SW480 (cell line): Measurements from ENCODE around the gene GPC1.

Experiments
- DNase-seq: peaks from one replicate; pipeline ENCODE4 v3.0.0-alpha.2; 2016; ENCODE audit warnings: low spot score

GPC1 gene

DNA sequence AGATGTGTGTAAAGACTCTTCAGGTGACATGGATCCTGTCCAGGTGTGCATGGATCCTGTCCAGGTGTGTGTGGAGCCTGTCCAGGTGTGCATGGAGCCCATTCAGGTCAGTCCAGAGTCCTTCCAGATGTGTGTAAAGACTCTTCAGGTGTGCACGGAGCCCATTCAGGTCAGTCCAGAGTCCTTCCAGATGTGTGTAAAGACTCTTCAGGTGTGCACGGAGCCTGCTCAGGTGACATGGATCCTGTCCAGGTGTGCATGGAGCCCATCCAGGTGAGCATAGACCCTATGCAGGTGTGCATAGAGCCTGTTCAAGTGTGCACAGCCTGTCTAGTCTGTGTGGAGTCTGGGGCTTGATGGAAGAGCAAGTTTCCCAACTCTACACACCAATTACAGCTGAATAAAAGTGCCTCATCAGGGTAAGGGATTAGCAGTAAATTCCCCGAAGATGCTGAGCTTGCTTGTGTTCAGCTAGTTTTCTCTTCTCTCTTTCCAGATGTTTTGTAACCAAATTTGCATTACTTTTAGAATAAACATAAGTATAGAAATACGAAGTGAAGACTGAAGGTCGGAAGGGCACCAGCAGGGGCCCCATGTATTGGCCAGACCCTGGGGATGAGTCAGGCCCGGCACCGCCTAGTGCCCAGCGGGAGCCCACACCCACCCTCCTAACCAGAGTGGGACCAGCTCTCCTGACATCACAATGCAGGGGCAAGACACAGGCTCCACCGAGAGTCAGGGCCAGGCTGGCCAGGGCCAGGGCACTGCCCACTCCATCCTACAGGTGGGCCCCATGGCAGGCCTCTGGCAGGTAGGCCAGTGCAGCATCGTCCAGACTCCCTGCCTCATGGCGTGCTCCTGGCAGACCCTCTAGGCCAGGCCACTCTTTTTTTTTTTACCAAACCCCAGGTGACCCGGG, 38.6 kb upstream of the GPC1 start:
- DNase-seq = no peak

DNA sequence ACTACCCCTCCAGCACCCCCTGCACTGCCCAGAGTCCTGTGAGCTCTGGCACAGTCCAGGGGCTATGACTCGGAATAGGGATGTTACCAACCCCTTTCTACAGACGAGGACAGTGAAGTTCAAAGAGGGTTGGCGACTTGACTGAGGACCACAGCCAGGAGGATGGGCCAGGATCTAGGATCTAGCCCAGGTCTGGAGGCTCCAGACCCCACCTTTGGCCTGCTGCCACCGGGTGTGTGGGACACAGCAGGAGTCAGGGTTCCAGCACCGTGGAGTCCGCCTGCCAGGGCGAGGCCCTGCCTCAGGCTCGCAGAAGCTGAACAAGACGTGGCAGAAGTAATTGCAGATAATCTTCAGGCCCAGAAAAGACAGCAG, 37.9 kb upstream of the GPC1 start:
- no peak for DNase-seq

DNA sequence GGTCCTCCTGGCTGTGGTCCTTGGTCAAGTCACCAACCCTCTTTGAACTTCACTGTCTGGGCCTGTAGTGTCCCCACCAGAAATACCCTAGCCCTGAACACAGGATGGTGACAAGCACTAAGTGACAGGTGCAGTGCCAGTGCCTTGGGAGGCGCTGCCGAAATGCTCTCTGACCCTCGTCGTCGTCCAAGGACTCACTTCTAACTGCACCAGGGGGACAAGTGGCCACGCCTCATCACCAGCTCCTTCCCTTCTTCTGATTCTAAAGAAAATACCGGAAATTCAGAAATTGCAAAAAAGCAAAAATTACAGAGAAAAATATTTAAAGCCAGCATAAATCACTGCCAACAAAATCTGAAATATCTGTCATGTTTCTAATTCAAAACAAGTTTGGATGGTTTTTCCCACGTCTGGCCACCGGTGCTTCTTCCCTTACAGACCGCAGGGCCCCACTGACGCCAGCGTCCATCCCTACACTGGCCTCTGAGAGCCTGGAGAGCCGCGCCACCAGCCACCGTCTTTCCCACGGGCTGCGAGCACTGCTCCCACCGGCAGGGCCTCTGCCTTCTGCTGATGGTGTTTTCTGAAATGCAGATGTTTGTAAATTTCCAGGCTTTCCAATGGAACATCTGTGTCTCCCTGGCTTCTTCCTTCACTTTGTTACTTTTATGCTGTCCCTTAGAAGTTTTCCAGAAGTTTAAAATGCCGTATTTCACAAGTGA, 37.4 kb upstream of the GPC1 start:
- no peak for DNase-seq

DNA sequence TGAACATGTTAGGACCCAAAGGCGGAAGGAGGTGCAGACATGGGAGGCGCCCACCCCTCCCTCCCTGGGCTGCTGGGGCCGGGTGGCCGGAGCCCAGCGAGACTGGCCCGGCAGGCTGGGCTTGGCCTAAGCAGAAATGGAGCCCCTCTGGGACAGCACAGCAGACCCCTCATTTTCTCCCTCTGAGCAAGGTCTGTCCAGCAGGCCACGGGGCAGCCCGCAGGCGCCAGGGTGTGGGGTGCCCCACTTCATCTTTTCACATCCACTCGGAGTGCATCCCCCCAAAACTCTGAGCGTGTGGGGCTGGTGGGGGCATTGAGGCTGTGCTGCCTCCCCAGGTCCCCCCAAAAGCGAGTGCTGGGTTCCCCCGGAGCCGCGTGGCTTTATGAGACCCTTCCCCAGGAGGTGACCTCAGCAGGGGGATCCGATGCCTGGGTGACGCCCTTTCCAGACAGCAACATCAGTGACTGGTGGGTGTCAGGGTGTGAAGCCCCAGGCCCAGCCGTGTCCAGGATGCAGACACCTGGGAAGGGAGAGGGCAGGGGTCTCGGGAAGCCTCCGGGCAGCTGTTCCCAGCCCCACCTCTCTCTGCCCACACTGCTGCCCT, 36.7 kb upstream of the GPC1 start:
- DNase-seq = no peak

DNA sequence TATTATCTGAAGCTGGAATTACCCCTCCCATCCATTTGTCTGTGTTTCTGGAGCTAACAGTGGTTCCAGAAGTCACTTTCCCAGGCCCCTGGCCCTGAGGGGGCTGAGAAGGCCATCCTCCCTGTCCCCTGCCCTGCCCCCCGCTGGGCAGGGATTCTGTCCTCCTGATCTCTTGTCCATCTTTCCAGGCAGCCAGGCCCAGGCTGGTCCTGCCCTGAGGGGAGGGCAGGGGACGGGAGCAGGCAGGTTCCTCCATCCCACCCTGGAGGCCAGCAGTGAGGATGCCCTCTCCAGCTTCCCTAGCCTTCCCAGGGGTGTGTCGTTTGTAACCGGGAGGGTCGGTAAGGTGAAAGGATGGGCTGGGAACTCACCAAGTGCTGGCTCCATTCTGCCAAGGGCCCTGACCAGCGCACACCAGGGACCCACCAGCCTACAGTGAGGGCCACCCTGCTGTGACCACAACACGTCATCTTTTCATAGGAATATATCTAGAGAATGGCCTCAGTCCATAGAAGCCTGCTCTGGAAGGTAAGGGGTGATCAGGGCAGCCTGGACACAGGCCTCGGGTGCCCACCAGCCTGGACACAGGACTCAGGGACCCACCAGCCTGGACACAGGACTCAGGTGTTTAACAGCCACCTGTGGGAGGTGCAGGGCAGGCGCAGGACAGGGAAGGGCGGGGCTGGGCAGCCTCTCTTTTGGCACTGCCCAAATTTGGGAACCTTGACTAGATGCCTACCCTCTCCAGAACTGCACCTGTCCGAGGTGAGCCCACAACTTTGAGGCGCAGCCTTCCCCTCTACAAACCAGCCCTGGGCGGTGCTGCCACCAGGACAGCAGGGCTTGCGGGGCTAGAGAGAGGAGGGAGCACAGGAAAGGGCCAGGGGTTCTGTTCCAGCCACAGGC, 35.8 kb upstream of the GPC1 start:
- no peak for DNase-seq

DNA sequence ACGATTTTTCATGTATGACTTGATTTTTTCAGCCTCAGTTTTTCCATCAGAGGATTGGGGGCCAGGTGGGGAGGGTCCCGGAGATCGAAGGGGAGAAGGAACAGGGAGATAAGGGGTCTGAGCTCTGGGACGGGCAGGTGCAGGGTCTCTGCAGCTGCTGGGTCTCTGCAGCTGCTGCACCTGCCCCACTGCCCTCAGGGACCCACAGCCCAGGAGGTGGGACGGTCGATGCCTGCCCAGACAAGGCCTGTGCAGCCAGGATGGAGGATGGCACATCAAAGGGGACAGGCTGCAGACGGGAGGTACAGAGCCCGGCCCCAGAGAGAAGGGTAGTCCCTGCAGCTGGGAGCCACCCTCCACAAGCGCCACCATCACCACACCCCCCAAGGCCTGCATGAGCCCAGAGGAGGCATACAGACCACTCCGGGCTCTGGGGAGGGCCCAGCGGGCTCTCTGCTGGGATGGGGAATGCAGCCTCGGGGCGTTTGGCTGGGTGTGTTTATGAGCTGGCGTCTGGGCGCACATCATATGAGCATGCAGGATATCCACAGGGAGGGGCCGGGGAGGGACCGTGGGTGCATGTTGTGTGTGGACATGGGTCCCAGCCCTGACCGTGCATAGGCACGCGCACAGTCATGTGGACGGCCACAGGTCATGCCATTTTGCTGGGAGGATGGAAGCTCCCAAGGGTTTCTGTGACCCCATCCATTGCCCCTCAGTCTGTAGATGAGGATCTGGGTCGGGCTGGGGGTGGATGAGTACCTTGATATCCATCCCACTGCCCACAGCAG, 34.9 kb upstream of the GPC1 start:
- DNase-seq = no peak

DNA sequence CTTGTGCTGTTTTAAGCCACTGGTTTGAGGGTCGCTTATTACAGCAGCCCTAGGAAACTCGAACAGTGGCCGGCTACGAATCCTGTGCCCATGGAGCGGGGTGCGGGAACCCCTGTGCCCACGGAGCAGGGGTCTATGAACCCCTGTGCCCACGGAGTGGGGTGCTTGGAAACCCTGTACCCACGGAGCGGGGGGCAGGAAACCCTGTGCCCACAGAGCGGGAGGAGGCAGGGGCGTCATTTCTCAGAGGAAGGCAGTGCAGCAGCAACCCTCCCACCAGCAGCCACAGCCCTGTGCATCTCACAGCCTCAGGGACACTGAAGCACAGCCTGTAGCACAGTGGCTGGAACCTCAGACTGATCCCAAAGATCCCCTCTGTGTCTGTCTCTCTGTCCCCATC, 34.2 kb upstream of the GPC1 start:
- no peak for DNase-seq

DNA sequence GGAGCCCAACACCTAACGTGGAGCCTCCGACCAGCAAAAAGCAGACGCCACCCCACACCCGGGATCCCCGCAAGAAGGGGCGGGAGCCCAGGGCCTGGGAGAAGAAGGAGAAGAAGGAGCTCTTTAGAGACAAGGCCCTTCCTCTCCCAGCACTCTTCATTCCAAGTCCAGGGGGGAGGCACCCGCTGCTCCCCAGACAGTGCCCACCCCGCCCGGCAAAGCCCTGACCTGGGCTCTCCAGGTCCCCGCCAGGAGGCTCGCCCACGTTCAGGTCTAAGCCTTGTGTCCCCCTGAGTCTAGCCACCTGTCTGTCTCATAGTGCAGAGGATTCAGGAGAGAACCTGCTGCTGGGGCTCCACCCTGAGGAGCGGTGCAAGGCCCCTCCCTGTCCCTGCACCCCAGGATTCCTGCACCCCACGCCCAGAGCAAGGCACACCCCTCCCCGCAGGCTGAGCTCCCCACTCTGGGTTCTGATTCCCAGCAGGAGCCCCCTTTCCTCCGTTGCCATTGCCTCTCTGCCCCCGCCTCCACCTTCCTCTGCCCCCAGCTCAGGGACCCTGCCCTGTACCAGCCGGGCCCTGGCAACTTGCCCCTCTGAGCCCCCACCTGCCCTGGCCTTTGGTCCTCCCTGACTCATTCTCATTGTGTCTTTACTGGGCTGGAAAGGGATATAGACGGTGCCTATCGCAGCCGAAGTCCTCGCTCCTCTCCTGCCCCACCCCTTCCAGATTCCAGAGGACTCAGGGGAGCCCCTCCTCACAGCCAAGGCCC, 33.5 kb upstream of the GPC1 start:
- DNase-seq = no peak

DNA sequence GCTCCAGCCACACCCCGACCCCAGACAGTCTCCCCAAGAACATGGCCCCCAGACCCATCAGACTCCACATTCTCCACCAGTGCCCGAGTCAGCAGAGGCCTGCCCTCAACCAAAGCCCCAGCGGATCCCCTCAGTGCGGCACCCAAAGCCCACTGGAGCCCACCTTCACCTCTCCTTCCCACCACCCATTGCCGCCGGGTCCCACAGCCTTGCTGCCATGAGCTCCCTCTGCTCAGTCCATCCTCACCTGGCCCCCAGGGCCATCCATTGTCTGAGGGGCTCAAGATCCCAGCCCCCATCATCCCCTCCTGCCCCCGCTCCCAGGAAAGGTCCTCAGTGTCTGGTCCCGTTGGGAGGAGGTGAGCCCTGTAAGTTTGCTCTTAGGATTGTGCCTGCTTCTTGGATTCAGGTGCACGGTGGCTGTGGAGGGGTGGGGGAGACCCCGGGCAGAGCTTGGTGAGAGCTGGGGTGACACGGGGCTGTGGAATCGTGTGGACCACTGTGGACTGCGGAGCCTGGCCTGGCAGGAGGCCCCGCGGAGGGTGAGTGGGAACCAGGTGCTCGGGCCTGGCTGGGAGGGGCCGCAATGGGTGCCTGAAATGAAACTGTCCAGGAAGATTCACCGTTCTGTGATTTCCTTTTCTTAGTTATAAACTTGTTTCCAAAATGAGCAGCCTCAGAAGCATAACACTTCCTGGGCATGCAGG, 32.7 kb upstream of the GPC1 start:
- DNase-seq = no peak

DNA sequence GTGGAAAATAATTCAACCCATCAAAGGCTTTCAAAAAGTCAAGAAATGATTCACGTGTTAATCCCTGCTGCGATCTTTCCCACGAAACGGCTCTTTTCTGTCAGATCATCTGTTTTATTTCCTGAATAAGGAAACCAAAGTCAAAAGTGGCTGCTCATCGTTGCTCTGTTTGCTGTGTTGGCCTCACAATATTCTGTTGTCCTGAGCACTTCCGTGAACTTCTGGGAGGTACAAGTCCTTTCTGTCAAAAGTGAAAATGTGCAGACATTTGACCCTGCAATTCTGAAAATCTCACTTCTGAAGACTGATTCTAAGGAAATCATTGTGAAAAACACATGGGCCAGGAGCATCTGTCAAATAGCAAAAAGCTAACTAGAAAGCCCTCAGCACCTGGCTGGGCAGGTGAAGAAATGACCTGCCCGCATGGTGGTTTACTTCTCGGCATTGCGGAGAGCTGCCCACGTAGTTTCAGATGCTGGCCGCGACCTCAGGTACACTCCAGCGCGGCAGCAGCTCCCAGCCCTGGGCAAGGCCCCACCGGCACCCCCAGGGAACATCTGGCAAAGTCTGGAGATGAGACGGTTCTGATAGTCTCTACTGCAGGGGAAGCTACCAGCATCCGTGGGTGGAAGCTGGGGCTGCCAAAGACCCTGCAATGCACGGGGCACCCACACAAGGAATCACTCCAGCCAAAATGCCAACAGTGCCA, 31.9 kb upstream of the GPC1 start:
- no peak for DNase-seq

DNA sequence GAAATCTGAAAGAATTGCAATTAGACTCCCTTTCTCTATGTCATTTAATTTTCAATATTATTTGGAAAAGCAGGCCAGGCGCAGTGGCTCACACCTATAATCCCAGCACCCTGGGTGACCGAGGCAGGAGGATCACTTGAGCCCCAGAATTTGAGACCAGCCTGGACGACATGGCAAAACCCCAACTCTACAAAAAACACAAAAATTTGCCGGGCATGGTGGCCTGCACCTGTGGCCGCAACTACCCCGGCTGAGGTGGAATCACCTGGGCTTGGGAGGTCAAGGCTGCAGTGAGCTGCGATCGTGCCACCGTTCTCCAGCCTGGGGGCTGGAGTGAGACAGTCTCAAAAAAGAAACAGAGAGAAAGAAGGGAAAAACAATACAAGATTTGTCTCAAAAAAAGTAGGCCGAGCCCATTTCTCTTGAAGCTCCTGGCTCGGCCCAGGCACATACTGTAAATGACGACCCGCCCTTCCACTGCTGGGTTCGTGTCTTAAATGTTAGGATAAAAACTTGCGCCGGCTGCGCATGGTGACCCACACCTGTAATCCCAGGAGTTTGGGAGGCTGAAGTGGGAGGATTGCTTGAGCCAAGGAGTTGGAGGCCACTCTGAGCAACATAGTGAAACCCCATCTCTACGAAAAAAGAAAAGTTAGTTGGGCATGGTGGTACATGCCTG, 31.1 kb upstream of the GPC1 start:
- DNase-seq = no peak

DNA sequence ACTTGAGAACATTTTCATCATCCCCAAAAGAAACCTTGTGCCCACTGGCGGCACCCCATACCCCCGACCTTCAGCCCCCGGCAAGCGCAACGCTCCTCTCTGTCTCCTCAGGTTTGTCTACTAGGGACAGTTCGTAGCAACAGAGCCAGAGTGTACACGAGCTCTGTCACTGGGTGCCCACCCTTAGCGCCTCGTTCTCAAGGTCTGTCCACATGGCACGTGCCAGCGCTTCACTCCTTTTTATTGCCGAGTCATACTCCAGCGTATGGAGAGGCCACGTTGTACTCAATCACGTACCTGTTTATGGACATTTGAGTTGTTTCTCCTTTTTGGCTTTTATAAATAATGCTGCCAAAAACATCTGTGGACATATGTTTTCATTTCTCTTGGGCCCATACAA, 30.3 kb upstream of the GPC1 start:
- DNase-seq = no peak

DNA sequence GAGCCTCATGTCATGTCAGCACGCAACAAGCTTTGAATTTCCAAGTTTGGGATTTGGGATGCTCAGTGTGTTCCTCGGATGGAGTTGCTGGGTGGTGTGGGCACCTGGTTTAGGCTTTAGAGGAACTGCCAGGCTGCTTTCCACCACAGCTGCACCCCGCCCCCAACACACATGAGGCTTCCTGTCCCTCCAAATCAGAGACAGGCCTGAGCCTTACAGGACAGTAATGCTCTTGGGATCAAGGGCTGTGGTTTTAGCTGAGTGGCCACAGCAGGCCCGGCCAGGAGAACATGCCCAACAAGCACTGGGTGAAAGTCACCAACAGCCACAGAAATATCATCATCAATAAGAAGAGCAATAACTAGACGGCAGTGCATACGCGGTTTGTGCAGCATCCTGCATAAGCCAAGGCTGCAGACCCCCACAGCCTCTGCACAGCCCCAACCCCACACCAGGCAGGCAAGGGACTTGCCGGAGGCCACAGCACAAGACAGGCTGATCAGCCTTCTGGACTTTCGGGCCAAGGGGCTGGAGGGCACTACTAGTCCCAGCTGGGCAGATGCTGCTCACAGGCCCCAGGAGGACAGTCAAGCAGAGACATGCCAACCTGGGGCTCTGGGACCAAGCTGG, 29.7 kb upstream of the GPC1 start:
- no peak for DNase-seq

DNA sequence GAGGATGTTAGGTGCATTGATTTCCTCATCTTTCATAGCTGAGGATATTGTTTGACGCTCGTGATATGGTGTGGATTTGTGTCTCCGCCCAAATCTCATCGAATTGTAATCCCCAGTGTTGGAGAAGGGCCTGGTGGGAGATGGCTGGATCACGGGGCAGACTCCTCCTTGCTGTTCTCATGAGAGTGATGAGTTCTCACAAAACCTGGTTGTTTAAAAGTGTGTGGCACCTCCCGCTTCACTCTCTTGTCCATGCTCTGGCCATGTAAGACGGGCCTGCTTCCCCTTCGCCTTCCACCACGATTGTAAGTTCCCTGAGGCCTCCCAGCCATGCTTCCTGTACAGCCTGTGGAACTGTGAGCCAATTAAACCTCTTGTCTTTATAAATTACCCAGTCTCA, 28.4 kb upstream of the GPC1 start:
- DNase-seq = no peak

DNA sequence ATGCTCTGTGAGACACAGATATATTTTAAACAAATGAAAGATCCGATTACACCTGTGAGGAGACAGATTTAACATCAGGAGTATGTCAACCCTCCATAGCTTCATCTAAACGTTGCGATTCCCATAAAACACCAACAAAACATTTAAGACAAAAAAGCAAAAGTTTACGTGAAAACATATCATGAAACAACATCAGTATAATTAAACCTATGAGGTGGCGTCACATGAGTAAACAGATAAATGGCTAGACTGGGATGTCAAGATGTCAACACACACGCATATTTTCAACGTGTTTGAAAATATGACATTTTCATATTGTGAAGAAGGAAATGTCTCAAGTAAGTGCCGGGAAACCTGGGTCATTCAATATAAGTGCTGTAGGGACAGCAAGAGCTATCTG, 25.5 kb upstream of the GPC1 start:
- DNase-seq = no peak

DNA sequence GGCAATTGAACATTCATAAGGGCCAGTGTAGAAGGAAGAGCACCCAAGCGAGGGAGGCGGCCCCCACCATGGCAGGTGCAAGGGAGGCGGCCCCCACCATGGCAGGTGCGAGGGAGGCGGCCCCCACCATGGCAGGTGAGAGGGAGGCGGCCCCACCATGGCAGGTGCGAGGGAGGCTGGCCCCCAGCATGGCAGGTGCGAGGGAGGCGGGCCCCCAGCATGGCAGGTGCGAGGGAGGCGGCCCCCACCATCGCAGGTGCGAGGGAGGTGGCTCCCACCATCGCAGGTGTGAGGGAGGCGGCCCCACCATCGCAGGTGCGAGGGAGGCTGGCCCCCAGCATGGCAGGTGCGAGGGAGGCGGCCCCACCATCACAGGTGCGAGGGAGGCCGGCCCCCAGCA, 24.7 kb upstream of the GPC1 start:
- no peak for DNase-seq

DNA sequence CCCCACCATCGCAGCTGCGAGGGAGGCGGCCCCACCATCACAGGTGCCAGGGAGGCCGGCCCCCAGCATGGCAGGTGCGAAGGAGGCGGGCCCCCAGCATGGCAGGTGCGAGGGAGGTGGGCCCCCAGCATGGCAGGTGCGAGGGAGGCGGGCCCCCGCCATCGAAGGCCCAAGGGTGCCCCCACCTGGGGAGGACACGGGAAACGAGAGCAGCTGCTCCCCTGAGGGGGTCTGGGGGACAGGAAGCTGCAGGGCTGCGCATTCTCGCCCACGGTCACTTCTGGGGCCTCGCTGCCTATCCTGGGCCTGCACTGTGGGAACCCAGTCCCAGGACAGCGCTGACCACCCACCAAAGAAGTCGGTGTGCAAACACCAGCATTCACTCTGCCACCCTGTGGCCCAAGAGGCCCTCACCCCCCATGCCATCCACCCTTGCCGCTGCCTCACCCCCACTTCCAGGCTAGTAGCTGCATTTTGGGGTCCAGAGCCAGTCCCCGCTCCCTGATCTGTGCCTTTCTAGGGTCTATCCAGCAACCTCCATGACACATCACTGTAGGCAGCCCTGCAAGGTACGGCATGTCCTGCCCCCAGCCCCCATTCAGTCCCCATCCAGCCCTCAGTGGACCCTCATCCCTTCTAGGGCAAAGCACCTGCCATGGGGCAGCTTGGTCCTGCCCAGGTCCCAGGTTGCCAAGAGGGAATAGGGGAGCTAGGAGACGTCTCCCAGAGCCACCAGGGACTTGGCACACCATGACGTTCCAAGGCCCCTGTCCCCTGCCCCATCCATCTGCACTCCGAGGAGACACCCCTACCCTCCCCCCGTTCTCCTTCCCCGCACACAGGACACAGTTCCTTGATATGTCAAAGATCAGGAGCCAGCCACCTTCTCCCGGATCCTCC, 24.0 kb upstream of the GPC1 start:
- no peak for DNase-seq
